Measurements from ENCODE around the gene ZDHHC17.

DNA sequence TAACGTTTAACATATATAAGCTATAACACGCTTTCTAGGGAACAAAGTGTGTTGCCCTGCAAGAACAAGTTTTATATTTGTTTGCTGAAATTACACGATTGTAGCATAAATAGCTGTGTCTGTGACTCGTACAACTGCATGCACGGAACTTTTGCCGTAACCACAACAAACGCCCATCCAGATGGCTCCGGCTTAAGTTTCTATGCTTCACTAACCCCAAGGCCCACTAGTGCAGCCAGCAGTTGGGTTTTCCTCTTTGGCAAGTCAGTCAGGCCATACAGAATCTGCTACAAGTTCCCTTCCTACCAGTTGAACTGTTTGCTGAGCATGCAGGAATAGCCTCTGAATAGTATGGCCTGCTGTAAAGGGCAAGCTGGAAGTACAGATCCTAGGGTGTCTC lies 102.8 kb downstream of the ZDHHC17 start:
- TF ChIP-seq, protein P1, sequence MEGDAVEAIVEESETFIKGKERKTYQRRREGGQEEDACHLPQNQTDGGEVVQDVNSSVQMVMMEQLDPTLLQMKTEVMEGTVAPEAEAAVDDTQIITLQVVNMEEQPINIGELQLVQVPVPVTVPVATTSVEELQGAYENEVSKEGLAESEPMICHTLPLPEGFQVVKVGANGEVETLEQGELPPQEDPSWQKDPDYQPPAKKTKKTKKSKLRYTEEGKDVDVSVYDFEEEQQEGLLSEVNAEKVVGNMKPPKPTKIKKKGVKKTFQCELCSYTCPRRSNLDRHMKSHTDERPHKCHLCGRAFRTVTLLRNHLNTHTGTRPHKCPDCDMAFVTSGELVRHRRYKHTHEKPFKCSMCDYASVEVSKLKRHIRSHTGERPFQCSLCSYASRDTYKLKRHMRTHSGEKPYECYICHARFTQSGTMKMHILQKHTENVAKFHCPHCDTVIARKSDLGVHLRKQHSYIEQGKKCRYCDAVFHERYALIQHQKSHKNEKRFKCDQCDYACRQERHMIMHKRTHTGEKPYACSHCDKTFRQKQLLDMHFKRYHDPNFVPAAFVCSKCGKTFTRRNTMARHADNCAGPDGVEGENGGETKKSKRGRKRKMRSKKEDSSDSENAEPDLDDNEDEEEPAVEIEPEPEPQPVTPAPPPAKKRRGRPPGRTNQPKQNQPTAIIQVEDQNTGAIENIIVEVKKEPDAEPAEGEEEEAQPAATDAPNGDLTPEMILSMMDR (IDR thresholded peaks at IDR 0.05) = no peak
- TF ChIP-seq POLR2A (IDR thresholded peaks at IDR 0.05; ENCODE audit: low read depth) (no peak), POLR2AphosphoS5 (IDR thresholded peaks at IDR 0.05) (no peak), EP300 (IDR thresholded peaks at IDR 0.05) (no peak)

Data from esophagus muscularis mucosa (tissue), 4 donors.